ENCODE measurements around the gene RPS14. TPM values are rescaled to one million over a fixed set of nuclear protein-coding genes. Genes with fewer than 3 reads are reported as not detected.

The RPS14 gene
- total RNA-seq, 1 donor from 2014 or later = 1,202 TPM

GRCh38 chr5:150413176-150413901 lies 36.2 kb downstream of the RPS14 start:
- Histone ChIP-seq H3K27ac (replicated peaks) (peak overlapping the region; percentile 89), H3K27me3 (ENCODE audit: low read depth) (no peaks in the 10 kb centered on the region), H3K4me3 (peak overlapping the region; percentile 68), H3K36me3 (no peaks in the 10 kb centered on the region), H3K9me3 (replicated peaks) (no peaks in the 10 kb centered on the region), H3K4me1 (peaks cover 49% of the 10 kb centered on the region)
- TF ChIP-seq CTCF (IDR thresholded peaks at IDR 0.05; ENCODE audit: borderline replicate concordance) = no peak
- intact Hi-C loops (cut with micrococcal nuclease) = no loop called here
- no peak for DNase-seq

- Histone ChIP-seq H3K36me3 (no peaks in the 10 kb centered on the region), H3K27me3 (ENCODE audit: low read depth) (no peaks in the 10 kb centered on the region), H3K4me1 (peaks cover 57% of the 10 kb centered on the region), H3K9me3 (replicated peaks) (no peaks in the 10 kb centered on the region), H3K27ac (replicated peaks) (peak within 1 kb of the TSS; percentile 89), H3K4me3 (peak within 1 kb of the TSS; percentile 68)
- peak; percentile 82 for DNase-seq
- TF ChIP-seq CTCF (IDR thresholded peaks at IDR 0.05; ENCODE audit: borderline replicate concordance) = no peak
- intact Hi-C loops (cut with micrococcal nuclease) = no loop called here
Measured at GRCh38 chr5:150412319-150413175, 37.0 kb downstream of the RPS14 start, which contains the start of gene CD74. Gene CD74 (minus strand): TSS chr5:150412910. CDS start chr5:150412749, 161 bp downstream.

- Histone ChIP-seq H3K4me3 (peak overlapping the region; percentile 68), H3K9me3 (replicated peaks) (no peaks in the 10 kb centered on the region), H3K4me1 (peaks cover 65% of the 10 kb centered on the region), H3K36me3 (no peaks in the 10 kb centered on the region), H3K27me3 (ENCODE audit: low read depth) (no peaks in the 10 kb centered on the region), H3K27ac (replicated peaks) (peak overlapping the region; percentile 89)
- no peak for TF ChIP-seq CTCF (IDR thresholded peaks at IDR 0.05; ENCODE audit: borderline replicate concordance)
- intact Hi-C loops (cut with micrococcal nuclease) = no loop called here
- DNase-seq = peak; percentile 53
Measured at GRCh38 chr5:150411245-150411979, 38.1 kb downstream of the RPS14 start.

- Histone ChIP-seq H3K9me3 (replicated peaks) (no peaks in the 10 kb centered on the region), H3K27me3 (ENCODE audit: low read depth) (no peaks in the 10 kb centered on the region), H3K4me3 (peak overlapping the region; percentile 68), H3K4me1 (peaks cover 65% of the 10 kb centered on the region), H3K36me3 (no peaks in the 10 kb centered on the region), H3K27ac (replicated peaks) (peak overlapping the region; percentile 89)
- peak; percentile 52 for DNase-seq
- no peak for TF ChIP-seq CTCF (IDR thresholded peaks at IDR 0.05; ENCODE audit: borderline replicate concordance)
- intact Hi-C loops (cut with micrococcal nuclease) = no loop called here
Measured at GRCh38 chr5:150410524-150411244, 38.9 kb downstream of the RPS14 start.
